ENCODE measurements around the gene EEFSEC.

The EEFSEC gene

DNA sequence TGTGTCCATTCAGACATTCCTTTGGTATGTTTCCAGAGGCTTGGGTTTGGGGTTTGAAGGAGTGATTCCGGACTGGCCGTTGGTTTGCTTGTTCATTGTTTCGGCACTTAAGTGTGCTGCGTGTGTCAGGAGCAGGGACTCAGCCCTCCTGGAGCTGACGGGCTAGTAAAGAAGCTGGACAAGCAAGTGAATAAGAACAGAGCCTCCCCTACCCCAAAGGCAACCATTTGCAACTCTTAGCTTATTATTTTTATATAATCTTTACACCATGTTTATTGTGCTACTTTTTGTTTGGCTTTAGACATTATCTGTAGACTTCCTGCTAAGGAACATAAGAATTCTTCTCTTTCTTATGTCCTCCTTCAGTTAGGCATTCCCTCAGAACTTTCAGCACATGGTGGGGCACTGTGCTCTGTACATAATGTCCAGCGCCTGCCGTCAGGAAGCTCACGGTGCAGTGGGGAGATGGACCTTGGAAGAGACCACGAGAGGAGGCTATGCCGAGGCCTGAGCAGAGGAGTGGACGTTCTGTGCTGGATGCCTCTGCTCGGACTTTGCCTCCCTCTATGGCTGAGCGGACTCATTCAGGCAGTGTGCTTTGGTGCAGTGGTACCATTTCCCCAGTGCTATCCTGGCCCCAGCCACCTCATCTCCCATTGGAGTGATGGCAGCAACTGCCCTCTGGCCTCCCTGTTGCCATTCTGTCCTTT is 65.4 kb downstream of the EEFSEC start:
- no peak for DNase-seq

DNA sequence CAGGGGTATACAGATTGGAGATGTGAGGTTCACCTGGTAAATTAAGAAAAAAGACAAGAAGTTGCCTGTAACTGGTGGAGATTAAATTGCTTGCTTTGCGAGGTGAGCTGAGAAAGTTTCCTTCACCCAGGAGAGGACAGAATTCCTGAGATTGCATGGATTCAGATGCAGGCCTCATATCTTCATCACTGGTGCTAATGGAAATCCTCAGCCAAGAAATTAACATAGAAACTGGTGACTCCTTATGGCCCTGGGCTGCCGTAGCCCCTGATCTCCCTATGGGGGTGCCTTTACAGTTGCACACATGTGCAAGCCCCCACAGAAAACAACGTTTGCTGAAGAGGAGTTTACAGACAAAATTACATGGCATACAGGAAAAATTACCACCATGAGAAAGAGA is 68.0 kb downstream of the EEFSEC start:
- DNase-seq, result no peak

DNA sequence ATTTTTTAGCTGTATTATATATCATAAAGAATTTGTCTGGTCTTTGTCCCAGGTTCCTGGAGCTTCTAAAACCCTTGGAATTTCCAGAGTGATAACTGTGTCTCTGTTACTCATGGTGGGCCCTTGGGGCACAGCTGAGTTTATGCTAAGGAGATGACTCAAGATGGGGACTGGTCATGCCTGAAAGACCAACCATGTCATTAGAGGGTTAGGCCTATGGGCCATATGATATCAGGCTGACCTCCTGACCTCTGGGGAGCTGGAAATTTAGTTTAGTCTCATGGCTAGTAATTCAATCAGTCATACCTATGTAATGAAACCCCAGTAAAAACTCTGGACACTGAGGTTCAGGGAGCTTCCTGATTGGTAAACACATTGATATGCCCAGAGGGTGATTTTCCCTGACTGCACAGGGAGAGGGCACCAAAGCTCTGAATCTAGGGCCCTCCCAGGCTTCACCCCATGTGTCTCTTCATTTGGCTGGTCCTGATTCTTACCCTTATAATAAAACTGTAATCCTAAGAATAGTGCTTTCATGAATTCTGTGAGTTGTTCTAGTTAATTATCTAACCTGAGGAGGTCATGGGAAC is 69.6 kb downstream of the EEFSEC start:
- DNase-seq, result no peak

DNA sequence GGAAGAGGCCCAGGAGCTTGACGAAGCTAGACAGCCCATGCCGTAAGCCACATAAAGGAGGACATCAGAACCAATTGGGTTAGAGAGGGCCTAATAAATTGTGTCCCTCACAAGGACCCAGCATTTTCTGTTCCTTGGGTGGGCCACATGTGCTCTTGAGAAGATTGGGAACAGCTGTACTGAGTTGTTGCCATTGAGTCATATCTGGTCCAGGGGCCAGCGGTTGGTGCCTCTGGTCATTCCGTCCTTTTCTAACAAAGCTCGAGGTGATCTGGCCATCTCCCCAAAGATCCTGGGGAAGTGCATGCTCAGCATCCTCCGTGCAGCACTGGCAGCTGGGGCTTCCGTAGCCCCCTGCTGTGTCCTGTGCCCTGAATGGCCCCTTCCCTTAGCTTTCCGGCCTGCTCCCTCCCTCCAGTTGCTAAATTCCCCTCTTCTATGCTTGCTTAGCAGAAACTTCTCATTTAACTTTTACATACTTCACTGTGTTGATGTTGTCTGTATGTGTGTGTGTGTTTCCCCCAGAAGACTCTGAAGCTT is 73.0 kb downstream of the EEFSEC start:
- no peak for DNase-seq

DNA sequence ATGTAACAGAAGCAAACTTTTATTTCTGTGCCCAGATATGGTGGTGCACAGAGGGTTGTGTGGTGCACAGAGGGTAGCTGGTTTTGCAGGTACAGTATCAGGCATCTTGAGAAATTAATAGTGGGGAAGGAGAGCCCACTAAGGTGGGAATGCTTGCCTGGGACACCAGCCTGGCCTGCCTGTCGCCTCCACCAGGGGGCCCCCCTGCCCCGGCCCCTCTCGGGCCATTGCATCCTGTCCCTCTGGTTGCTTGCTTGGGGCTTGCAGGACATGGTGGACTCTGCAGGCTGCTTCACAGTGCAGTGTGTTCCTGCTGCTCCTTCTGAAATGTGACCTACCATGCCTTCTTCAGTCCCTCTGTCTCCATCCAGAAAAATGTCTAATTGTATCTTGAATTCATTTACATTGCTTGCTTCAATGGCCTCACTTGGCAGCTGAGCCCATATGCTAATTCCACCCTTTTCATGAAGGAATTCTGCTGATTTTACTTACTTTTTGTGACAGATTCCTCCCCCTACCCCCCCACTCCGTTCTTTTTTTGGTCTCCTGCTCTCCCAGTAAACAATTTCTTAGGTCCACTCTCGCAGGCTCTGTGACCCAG is 73.6 kb downstream of the EEFSEC start:
- DNase-seq, result peak; percentile 22 to 65 (median 44)

DNA sequence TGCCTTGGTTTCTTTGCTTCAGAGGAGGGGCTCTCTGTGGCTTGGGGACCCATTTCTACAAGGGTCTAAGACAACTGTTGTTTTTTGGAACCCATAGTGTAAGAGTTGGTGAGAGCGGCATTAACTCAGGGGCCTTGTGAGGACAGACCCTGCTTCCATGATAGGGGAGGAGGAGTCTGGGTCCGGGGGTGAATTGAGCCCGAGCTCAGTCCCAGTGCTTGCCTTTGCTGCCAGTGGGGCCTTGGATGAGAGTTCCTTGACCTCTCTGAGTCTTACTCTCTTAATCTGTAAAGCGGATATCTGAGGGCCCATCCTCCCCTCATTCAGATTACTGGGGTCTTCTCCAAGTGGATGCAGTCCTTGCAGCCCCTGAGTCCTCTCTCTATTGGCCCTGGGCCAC is 74.2 kb downstream of the EEFSEC start:
- DNase-seq, result no peak

DNA sequence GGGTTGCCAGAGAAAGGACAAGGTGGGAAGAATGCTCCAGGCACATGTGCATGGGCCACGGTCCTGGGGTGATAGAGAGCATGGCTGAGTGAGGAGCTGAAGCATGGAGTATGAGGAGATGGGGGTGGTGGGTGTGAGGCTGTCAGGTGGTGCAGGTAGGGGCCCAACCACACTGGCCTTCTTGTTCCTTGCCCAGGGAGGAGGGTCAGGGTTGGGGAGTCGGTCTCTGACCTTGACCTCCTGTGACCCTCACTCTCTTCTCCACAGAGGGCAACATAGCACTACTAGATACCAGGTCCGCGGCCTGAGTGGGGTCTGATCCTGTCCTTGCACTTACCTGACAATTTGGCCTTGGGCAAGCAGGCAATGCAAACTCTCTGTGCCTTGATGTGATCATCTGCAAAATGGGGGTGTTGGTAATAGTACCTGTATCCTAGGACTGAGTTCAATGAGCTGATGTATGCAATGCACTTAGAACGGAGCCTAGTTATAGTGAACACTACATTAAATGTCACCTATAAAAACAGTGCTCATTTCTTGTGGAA is 75.2 kb downstream of the EEFSEC start:
- no peak for DNase-seq

DNA sequence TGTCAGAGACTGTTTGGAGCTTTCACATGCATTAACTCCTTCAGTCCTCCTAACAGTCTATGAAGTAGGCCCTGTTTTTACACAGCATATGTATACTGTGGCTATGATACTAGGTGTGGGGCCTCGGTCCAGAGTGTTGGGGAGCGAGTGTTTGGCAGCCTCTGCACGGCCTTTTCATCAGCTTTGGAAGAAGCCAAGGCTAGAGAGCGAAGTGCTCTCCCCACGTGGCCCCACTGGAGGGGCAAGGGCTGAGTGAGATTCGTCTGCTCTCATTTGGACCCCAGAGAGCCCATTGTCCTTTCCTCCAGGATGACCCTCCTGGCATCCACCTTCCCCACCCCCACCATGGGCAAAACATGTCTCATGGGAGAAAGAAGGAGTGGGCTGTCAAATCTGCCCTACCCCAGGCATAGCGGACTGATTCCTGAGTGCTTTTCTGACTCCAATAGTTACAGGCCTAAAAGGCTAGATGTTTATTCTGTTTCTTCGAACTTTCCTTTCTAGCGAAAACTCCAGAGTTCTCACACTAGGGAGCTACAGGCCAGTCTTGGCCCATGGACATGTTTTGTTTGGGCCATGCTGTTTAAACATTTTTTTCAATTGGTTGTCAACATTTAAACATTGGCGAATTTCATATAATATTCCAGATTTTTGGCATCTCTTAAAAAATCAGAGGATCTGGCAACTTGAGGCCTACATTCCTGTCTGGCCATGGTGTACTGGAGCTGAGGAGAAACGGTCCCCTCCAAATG is 76.0 kb downstream of the EEFSEC start:
- no peak for DNase-seq

DNA sequence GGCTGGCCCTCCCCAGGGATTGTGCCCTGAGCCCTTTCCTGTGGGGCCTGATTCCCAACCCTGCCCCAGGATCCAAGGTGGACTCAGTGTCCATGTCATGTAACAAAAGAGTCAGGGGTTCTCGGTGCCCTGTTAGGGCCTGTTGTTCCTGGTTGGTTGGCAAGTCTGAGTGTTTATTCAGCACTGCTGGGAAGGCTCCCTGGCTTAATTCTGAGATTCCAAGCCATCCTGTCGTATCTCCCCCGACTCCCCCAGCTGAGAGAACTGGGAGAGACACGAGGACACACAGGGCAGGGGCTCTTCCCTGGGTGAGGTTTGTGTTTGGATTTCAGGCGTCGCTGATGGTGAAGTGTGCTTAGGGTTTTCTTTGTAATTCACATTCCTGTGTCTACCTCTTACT is 78.3 kb downstream of the EEFSEC start:
- DNase-seq, result no peak

DNA sequence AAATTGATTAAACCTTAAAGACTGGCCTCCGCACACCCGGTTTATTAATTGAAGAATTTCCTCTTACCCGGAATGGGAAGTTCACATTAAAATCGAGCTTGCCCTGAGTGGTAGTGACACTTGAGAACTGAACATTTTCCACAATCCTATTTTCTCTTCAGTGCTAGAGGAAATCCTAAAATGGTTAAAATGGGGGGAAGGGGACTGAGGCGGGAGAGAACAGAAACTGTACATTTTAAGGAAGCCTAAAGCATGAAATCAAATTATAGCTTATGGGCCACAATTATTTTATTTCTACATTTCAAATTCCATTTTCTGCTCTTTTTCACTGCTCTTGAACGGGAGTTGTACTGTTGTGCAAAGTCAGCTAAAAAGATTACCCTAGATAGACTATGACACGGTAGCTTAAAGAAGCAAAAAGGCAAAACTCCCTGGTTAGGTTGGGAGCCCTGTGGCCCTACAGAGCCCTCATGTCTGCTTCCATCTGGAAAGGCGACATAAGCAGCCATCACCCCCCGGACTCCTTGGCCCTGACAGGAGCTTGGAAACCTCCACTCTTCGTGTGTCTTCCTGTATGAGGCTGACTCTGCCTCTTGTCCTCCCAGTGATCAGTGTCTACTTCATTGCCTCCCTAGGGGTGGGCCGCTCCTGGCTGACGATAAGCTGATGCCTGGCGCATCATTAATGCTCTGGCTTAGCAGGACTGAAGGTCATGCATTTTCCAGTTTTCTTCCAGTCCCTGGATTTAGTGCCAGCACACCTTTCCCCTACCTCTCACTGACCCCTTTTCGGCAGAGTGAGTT is 79.3 kb downstream of the EEFSEC start:
- DNase-seq, result peak in 3 of 4 experiments; percentile 17 to 47 (median 20)

DNA sequence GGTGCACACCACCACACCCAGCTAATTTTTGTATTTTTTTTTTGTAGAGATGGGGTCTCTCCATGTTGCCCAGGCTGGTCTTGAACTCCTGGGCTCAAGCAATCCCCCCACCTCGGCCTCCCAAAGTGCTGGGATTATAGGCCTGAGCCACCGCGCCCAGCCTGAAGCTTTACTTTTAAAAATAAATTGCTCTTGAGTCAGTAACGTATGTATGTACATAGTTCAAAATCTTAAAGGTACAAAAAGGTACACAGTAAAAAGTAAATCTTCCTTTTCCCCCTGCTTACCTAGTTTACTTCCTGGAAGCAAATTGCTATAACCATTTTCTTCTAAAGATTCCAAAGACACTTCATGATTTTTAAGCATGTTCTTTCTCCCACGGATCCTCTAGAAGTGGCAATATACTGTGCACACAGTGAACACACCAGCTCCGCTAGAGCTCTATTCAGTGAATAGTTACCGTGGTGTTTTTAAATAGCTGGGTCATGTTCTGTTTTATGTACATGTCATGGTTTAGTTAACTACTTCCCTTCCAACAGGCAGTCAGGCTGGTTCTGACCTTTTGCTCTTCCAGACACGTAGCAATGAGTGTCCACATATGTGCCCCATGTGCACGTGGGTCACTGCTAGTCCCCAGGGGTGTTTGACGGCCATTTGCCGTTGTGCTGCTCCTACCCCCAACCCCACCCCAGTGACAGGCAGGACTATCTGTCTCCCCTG is 82.1 kb downstream of the EEFSEC start:
- peak; percentile 11 to 45 (median 18) for DNase-seq

DNA sequence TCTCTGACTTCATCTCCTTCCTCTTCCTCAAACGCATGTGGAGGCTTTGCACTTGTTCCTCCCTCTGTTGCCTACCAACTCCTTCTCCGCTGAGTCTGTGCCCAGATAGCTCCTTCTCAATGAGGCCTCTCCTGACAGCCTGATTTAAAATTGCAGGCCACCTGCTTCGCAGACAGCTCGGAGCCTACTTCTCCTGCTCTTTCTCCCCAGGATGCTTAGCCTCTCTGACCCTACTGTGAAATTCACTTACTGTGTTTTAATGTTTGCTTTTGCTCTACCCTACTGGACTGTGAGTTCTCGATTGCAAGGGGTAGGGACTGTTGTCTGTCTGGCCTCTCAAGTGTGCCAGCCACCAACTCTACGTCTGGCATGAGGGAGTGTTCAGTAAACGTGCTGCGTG is 83.4 kb downstream of the EEFSEC start:
- peak; percentile 27 to 59 (median 50) for DNase-seq

DNA sequence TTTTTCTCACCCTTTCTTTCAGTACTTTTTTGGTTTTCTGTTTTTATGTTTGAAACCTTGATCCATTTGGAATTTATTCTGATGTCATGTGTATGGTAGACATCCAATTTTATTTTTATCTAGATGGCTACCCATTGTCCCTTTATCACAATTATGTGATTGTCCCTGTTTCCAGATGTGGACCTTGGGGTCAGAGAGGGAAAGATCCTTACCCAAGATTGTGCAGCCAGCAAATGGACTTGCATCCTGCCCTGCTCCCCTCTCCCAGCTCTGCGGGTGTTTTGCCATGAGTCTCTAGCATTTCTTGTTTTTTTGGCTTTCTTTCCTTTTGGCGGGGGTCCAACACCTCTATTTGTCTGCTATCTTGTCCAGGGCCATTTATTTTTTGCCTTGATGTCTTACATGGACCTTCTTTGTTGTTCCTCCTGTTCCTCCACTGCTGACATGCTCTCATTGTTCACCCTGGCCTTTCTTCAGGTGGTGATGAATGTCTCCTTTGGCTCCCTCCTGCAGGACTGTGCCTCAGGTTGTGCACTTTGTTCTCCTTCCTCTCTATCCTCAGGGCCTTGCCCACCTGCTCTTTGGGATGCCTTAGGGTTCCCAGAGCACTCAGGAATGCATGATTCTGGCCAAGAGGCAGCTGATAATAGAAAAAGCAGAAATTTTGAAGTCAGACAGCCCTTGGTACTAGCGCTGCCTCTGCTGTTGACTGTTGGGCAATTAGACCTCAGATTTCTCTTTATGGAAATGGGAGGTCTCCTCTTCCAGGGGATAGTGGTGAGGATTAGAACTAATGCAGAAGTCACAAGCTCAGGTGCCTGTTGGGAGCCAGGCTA is 84.3 kb downstream of the EEFSEC start:
- no peak for DNase-seq

DNA sequence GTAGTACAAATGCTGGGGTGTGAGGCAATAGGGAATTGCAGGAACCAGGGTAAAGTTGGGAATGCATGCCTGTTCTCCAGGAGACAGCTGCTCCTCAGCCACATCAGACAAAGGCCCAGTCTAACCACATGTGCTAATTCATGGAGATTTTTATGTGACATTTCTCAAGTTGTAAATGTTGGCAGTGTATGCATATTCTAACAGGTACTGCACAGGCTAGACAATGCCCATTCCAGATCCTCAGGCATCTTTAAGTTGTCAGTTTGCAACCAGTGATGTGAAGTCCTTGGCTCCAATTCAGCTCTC is 84.9 kb downstream of the EEFSEC start:
- no peak for DNase-seq

DNA sequence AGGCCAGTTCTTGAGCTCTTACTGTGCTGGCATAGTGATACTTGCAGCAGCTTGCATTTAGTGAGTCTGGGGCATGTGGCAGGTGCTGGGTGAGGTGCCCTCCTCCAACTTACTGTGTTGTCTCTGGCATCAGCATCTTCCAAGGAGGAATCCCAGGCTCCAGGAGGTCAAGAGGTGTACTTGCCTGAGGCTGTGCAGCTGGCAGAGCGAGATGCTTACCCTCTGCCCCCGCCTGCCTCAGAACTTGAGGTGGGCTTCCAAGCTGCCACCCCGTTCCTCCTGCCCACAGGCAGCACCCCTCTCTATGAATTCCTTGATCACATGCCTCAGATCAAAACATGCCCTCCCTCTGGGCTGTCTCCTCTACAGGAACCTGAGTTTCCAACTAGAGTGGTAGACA is 86.0 kb downstream of the EEFSEC start:
- no peak for DNase-seq

DNA sequence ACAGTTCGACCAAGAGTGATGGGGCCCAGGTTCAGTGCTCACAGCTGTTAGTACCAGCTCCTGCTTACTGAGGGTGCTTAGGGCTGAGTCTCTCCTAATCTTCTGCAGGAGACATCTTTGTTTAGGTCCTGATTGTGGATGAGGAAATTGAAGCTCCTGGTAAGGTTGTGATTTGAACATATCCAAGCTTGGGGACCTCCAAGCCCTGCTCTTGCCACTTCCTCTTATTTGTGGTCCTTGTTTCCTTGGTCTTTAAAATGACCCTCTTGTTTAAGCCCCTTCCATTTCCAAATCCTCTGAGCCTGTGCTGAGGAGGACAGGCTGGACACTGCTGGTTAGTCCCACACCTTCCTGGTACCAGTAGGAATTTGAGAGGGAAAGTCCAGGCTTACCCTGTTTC is 87.0 kb downstream of the EEFSEC start:
- peak in 1 of 4 experiments; percentile 9 for DNase-seq

DNA sequence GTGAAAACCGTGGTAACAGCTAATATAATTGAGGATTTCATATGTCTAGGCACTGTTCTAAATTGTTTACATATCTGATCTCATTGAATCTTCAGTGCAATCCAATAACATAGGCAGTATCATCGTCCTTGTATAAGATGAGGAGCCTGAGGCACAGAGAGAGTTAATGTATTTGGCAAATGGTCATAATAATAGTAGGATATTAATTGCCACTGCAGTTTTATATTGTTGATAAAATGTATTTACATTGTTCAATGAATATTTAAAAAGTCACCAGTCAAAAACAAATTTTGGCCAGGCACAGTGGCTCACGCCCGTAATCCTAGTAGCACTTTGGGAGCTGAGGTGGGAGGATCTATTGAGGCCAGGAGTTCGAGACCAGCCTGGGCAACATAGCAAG is 88.5 kb downstream of the EEFSEC start:
- DNase-seq, result no peak

DNA sequence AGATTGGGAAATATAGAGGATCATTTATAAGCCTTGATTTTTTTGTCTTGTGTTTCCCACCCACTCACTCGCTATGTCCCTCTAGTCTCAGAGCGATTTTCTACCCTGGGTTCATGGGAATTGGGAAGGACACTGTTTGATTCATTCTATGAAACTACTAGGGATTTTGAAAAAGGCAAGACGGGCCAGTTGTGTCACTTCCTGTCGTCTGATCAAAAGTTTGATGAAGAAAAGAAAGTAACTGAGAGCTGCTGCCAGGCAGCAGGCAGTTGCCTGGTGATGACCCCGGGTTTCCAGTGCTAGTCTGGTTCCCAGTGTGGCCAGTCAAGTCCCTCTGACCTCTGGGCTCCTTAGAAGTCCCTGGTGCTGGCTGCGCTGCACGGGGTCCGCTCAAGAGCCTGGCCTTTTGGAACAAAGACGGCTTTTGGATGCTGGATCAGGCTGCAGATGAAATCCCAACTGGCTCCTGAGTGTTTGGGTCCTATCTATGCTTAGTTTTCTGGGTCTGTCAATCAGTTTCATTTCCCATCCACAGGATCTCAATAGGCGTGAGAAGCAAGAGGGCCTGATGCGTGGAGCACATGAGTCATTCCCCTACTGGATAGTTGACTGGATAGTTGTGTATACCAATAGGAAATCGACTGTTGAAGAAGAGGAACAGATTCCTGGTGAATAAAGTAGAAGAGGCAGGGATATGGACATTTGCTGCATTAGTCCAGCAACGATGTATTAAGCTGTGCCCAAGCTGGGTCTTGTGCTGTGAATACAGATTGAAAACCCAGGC is 89.7 kb downstream of the EEFSEC start:
- peak; percentile 83 to 96 (median 90) for DNase-seq

DNA sequence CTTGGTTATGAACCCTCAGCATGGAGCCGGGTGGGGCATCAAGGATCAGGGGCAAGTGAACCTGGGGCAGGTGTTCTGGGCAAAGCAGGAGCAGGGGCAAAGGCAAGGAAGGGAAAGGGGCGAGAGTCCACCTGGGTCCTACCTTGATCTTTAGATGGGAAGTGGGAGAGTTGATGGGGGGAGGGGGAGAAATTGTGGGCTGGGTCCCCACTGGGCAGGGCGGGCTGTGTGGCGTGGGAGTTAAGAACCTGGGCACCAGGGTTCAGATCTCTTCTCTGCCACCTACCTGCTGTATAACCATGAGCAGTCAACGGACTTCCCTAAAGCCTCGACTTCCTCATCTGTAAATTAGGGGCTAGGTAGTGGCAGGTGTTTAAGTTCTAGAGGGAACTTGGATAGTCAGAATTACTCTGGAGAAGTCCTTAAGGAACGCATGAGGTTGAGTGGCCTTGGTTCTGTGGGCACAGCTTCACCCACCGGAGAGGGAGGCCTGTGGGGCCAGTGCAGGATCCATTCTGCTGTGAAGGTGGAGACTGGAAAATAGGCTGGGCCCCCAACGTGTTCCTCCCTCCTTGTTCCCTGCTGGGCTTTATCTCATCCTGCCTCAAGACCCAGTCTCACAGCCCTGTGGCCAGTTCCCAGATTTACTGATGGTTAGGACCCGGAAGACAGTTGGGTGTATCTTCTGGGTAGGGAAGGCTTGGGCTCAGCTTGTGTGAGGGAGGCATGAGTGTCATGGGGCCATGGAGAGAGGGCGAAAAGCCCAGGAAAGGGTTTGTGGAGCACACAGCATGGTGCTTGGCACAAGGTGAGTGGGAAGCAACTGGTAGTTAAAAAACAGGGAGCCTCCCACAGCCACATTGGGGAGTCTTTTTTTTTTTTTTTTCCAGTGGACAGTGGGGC is 90.6 kb downstream of the EEFSEC start:
- DNase-seq, result no peak
